ENCODE results near the gene ARL17B.

DNA sequence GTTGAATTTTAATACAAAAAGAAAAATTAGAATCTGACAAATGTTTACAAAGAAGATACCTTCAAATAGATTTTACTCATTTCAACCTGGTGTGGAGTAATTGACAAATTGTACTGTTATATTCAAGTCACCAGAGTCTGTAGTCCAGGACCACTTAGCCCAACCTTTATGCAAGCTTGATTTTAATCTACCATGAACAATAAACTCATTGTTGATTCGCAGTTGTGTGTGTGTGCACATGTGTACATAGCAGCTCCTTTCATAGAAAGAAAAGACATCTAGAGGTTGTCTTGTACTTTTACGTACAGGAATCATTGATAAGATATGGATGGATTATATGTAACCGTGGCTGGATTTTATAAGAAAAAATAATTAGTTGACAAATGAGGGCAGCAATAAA, 87.3 kb downstream of the ARL17B start:
- no peak for TF ChIP-seq EZH2 (IDR thresholded peaks at IDR 0.05; ENCODE audit: low read length, missing control alignments)
- TF ChIP-seq, protein P1, sequence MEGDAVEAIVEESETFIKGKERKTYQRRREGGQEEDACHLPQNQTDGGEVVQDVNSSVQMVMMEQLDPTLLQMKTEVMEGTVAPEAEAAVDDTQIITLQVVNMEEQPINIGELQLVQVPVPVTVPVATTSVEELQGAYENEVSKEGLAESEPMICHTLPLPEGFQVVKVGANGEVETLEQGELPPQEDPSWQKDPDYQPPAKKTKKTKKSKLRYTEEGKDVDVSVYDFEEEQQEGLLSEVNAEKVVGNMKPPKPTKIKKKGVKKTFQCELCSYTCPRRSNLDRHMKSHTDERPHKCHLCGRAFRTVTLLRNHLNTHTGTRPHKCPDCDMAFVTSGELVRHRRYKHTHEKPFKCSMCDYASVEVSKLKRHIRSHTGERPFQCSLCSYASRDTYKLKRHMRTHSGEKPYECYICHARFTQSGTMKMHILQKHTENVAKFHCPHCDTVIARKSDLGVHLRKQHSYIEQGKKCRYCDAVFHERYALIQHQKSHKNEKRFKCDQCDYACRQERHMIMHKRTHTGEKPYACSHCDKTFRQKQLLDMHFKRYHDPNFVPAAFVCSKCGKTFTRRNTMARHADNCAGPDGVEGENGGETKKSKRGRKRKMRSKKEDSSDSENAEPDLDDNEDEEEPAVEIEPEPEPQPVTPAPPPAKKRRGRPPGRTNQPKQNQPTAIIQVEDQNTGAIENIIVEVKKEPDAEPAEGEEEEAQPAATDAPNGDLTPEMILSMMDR (conservative IDR thresholded peaks at IDR 0.05 in 1 of 2, IDR thresholded peaks at IDR 0.05 in 1 of 2; ENCODE audit: low read depth in 1 of 2, low read length in 2 of 2) = no peak
